22Rv1 (cell line): ENCODE results near the gene ULK4.
"Not testable (repeated sequence)": the region's sequence is repeated elsewhere in the genome, so short reads cannot be mapped to it uniquely, and the experiment has no call there.

Experiments
- CTCF ChIP-seq: fragments of 450-650 bp; IDR thresholded peaks from 2 replicates; pipeline ENCODE4 v1.5.1; 2017; ENCODE audit warnings: mild to moderate bottlenecking
- ZFX ChIP-seq: fragments of 450-650 bp; IDR thresholded peaks from 2 replicates; pipeline ENCODE4 v1.6.1; 2017; ENCODE audit warnings: antibody characterized with exemption, borderline replicate concordance

- TF ChIP-seq CTCF, ZFX: not testable (repeated sequence)
Observed at GRCh38 chr3:41762867-41763266, 199.0 kb downstream of the ULK4 start.
